ENCODE results near the gene SYCP2L.
"Not testable (repeated sequence)": the region's sequence is repeated elsewhere in the genome, so short reads cannot be mapped to it uniquely, and the experiment has no call there.

The SYCP2L gene

GRCh38 chr6:10877871-10878270, 9.0 kb upstream of the SYCP2L start:
- in situ Hi-C loops (cut with MboI; ENCODE audit: low sequenced_read_pairs): no loop called here

- in situ Hi-C loops (cut with MboI; ENCODE audit: low sequenced_read_pairs): no loop called here
Measured at GRCh38 chr6:10880366-10880765, 6.5 kb upstream of the SYCP2L start.

GRCh38 chr6:10882253-10882630, 4.6 kb upstream of the SYCP2L start:
- in situ Hi-C loops (cut with MboI; ENCODE audit: low sequenced_read_pairs): not testable (repeated sequence)

GRCh38 chr6:10882657-10883171, 4.1 kb upstream of the SYCP2L start:
- in situ Hi-C loops (cut with MboI; ENCODE audit: low sequenced_read_pairs): no loop called here

GRCh38 chr6:10883312-10884244, 3.3 kb upstream of the SYCP2L start:
- in situ Hi-C loops (cut with MboI; ENCODE audit: low sequenced_read_pairs): no loop called here

- in situ Hi-C loops (cut with MboI; ENCODE audit: low sequenced_read_pairs): no loop called here
Measured at GRCh38 chr6:10884245-10884972, 2.4 kb upstream of the SYCP2L start.

GRCh38 chr6:10886365-10886690, 524 bp upstream of the SYCP2L start:
- in situ Hi-C loops (cut with MboI; ENCODE audit: low sequenced_read_pairs): not testable (repeated sequence)

GRCh38 chr6:10890151-10890550, 3.3 kb downstream of the SYCP2L start:
- in situ Hi-C loops (cut with MboI; ENCODE audit: low sequenced_read_pairs): no loop called here

- in situ Hi-C loops (cut with MboI; ENCODE audit: low sequenced_read_pairs): no loop called here
Measured at GRCh38 chr6:10891960-10892359, 5.1 kb downstream of the SYCP2L start.

GRCh38 chr6:10894958-10895357, 8.1 kb downstream of the SYCP2L start:
- in situ Hi-C loops (cut with MboI; ENCODE audit: low sequenced_read_pairs): no loop called here

GRCh38 chr6:10896691-10897090, 9.8 kb downstream of the SYCP2L start:
- in situ Hi-C loops (cut with MboI; ENCODE audit: low sequenced_read_pairs): no loop called here

- in situ Hi-C loops (cut with MboI; ENCODE audit: low sequenced_read_pairs): no loop called here
Measured at GRCh38 chr6:10901770-10902169, 14.9 kb downstream of the SYCP2L start.

- in situ Hi-C loops (cut with MboI; ENCODE audit: low sequenced_read_pairs): no loop called here
Measured at GRCh38 chr6:10904015-10904414, 17.2 kb downstream of the SYCP2L start.

- in situ Hi-C loops (cut with MboI; ENCODE audit: low sequenced_read_pairs): no loop called here
Measured at GRCh38 chr6:10908228-10908627, 21.4 kb downstream of the SYCP2L start.

GRCh38 chr6:10919520-10919919, 32.7 kb downstream of the SYCP2L start:
- in situ Hi-C loops (cut with MboI; ENCODE audit: low sequenced_read_pairs): not testable (repeated sequence)

- in situ Hi-C loops (cut with MboI; ENCODE audit: low sequenced_read_pairs): no loop called here
Measured at GRCh38 chr6:10933126-10933525, 46.3 kb downstream of the SYCP2L start.

- in situ Hi-C loops (cut with MboI; ENCODE audit: low sequenced_read_pairs): no loop called here
Measured at GRCh38 chr6:10939840-10940239, 53.0 kb downstream of the SYCP2L start.

- in situ Hi-C loops (cut with MboI; ENCODE audit: low sequenced_read_pairs): no loop called here
Measured at GRCh38 chr6:10945845-10946244, 59.0 kb downstream of the SYCP2L start.

- in situ Hi-C loops (cut with MboI; ENCODE audit: low sequenced_read_pairs): no loop called here
Measured at GRCh38 chr6:10947966-10948365, 61.1 kb downstream of the SYCP2L start.

- in situ Hi-C loops (cut with MboI; ENCODE audit: low sequenced_read_pairs): loop anchor here (25.0 kb wide), 1 partner anchor 112 kb away; no protein-coding TSS in a partner anchor
Measured at GRCh38 chr6:10949579-10950490, 63.0 kb downstream of the SYCP2L start.

Measured in hTERT RPE-1 (cell line).